Mononuclear cell (primary cell): ENCODE data around the gene GNG12. TPM values are rescaled to one million over a fixed set of nuclear protein-coding genes. Genes with fewer than 3 reads are reported as not detected.

Experiments
- H3K27me3 ChIP-seq: 2 replicates; pipeline ENCODE4 v1.6.0; 2011; ENCODE audit warnings: low read length, control low read depth; ENCODE audit not compliant: insufficient read depth
- H3K4me1 ChIP-seq: 2 replicates; pipeline ENCODE4 v1.5.1; 2011; ENCODE audit warnings: mild to moderate bottlenecking, low read length, control low read depth; ENCODE audit not compliant: insufficient read depth
- H3K4me3 ChIP-seq: 2 replicates; pipeline ENCODE4 v1.5.1; 2011; ENCODE audit warnings: mild to moderate bottlenecking, low read length, moderate library complexity
- H3K9me3 ChIP-seq: 2 replicates; pipeline ENCODE4 v1.5.1; 2011; ENCODE audit warnings: low read depth, mild to moderate bottlenecking, control low read depth, low read length
- total RNA-seq: library from RNA; depleted of rRNA; stranded (reverse); fragments of >200 nt; gene quantifications from one replicate; pipeline ENCODE4 v1.2.3, GENCODE V29; 2012

Gene GNG12
- total RNA-seq, 1 donor, result 0.21 TPM

- Histone ChIP-seq H3K4me1 (peaks cover 7% of the 10 kb centered on the region), H3K27me3 (peaks cover 32% of the 10 kb centered on the region), H3K9me3 (no peaks in the 10 kb centered on the region), H3K4me3 (no peak overlapping the region)
Measured at GRCh38 chr1:67766141-67766978, 66.9 kb downstream of the GNG12 start.

GRCh38 chr1:67764633-67765032, 68.6 kb downstream of the GNG12 start:
- Histone ChIP-seq H3K9me3 (no peaks in the 10 kb centered on the region), H3K4me1 (peaks cover 7% of the 10 kb centered on the region), H3K27me3 (peaks cover 35% of the 10 kb centered on the region), H3K4me3 (no peak overlapping the region)

- no peak overlapping the region for H3K4me3 ChIP-seq
- no peaks in the 10 kb centered on the region for H3K9me3 ChIP-seq
- peaks cover 7% of the 10 kb centered on the region for H3K4me1 ChIP-seq
- peaks cover 33% of the 10 kb centered on the region for H3K27me3 ChIP-seq
Measured at GRCh38 chr1:67761730-67762129, 71.5 kb downstream of the GNG12 start.

- Histone ChIP-seq H3K4me3 (no peak overlapping the region), H3K9me3 (no peaks in the 10 kb centered on the region)
Measured at GRCh38 chr1:67761091-67761490, 72.2 kb downstream of the GNG12 start.

GRCh38 chr1:67760030-67760821, 73.0 kb downstream of the GNG12 start:
- H3K4me3 ChIP-seq, result no peak overlapping the region
- peaks cover 24% of the 10 kb centered on the region for H3K27me3 ChIP-seq
- no peaks in the 10 kb centered on the region for H3K9me3 ChIP-seq
- H3K4me1 ChIP-seq, result no peaks in the 10 kb centered on the region

More at GRCh38 chr1:67761091-67761490, 72.2 kb downstream of the GNG12 start:
- Histone ChIP-seq H3K4me1 (peaks cover under 1% of the 10 kb centered on the region), H3K27me3 (peaks cover 30% of the 10 kb centered on the region)

GRCh38 chr1:67759692-67760029, 73.6 kb downstream of the GNG12 start:
- H3K4me3 ChIP-seq, result no peak overlapping the region
- H3K4me1 ChIP-seq, result no peaks in the 10 kb centered on the region
- H3K27me3 ChIP-seq, result peaks cover 21% of the 10 kb centered on the region
- no peaks in the 10 kb centered on the region for H3K9me3 ChIP-seq

GRCh38 chr1:67759066-67759465, 74.2 kb downstream of the GNG12 start:
- H3K27me3 ChIP-seq, result peaks cover 15% of the 10 kb centered on the region
- H3K4me3 ChIP-seq, result no peak overlapping the region
- no peaks in the 10 kb centered on the region for H3K4me1 ChIP-seq
- no peaks in the 10 kb centered on the region for H3K9me3 ChIP-seq

- Histone ChIP-seq H3K9me3 (no peaks in the 10 kb centered on the region), H3K4me1 (no peaks in the 10 kb centered on the region), H3K27me3 (no peaks in the 10 kb centered on the region), H3K4me3 (no peak overlapping the region)
Measured at GRCh38 chr1:67755619-67756018, 77.6 kb downstream of the GNG12 start.

- no peaks in the 10 kb centered on the region for H3K27me3 ChIP-seq
- no peaks in the 10 kb centered on the region for H3K9me3 ChIP-seq
- no peak overlapping the region for H3K4me3 ChIP-seq
- H3K4me1 ChIP-seq, result no peaks in the 10 kb centered on the region
Measured at GRCh38 chr1:67755160-67755559, 78.1 kb downstream of the GNG12 start.

GRCh38 chr1:67754526-67754920, 78.7 kb downstream of the GNG12 start:
- Histone ChIP-seq H3K27me3 (no peaks in the 10 kb centered on the region), H3K9me3 (no peaks in the 10 kb centered on the region), H3K4me1 (no peaks in the 10 kb centered on the region), H3K4me3 (no peak overlapping the region)

- H3K9me3 ChIP-seq, result no peaks in the 10 kb centered on the region
- H3K4me3 ChIP-seq, result no peak overlapping the region
- H3K4me1 ChIP-seq, result no peaks in the 10 kb centered on the region
- H3K27me3 ChIP-seq, result no peaks in the 10 kb centered on the region
Measured at GRCh38 chr1:67753776-67754525, 79.3 kb downstream of the GNG12 start.

- H3K4me3 ChIP-seq, result no peak overlapping the region
- no peaks in the 10 kb centered on the region for H3K4me1 ChIP-seq
- H3K27me3 ChIP-seq, result no peaks in the 10 kb centered on the region
- H3K9me3 ChIP-seq, result no peaks in the 10 kb centered on the region
Measured at GRCh38 chr1:67752306-67752705, 81.0 kb downstream of the GNG12 start.

- H3K27me3 ChIP-seq, result no peaks in the 10 kb centered on the region
- no peak overlapping the region for H3K4me3 ChIP-seq
- H3K9me3 ChIP-seq, result no peaks in the 10 kb centered on the region
- no peaks in the 10 kb centered on the region for H3K4me1 ChIP-seq
Measured at GRCh38 chr1:67750691-67751054, 82.6 kb downstream of the GNG12 start.

- no peaks in the 10 kb centered on the region for H3K9me3 ChIP-seq
- H3K27me3 ChIP-seq, result no peaks in the 10 kb centered on the region
- H3K4me1 ChIP-seq, result no peaks in the 10 kb centered on the region
- no peak overlapping the region for H3K4me3 ChIP-seq
Measured at GRCh38 chr1:67749844-67750690, 83.2 kb downstream of the GNG12 start.
